AG09319 (cell line): Measurements from ENCODE around the gene PCNT.

Source experiments
- DNase-seq: peaks from one replicate; pipeline ENCODE4 v3.0.0-alpha.2; 2010; ENCODE audit warnings: low read depth; ENCODE audit errors: extremely low read depth
- TF ChIP-seq, protein P1 (sequence below): IDR thresholded peaks from 2 replicates; pipeline ENCODE4 v1.5.1; 2011; ENCODE audit warnings: low read depth, mild to moderate bottlenecking, inconsistent platforms, low read length, moderate library complexity

Gene PCNT

DNA sequence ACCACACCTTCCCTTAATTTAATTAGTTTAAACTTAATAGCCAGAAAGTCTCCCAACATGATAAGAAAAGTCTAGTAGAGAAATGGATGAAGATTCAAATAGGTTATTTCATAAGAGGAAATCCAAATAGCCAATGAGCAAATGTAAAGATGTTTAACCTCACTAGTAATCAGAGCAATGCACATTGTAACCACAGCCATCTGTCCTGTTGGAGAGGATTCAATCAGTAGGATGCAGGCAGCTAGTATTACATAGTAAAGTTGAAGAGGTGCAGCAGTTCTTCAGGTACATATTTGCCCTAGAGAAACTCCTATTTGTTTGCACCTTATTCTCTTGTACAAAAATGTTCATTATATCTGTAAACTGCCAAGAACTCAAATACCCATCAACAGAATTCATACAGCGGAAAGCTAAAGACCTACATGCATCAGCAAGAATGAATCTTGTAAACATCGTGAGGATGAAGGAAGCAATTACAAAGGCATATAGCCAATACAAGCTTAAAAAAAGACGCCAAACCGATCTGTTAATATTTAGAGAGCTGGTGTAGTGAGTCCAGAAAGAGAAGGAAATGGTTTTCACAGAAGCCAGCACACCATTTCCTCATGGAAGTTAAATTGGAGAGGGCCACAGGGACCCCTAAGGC, 162.6 kb downstream of the PCNT start:
- TF ChIP-seq, protein P1, sequence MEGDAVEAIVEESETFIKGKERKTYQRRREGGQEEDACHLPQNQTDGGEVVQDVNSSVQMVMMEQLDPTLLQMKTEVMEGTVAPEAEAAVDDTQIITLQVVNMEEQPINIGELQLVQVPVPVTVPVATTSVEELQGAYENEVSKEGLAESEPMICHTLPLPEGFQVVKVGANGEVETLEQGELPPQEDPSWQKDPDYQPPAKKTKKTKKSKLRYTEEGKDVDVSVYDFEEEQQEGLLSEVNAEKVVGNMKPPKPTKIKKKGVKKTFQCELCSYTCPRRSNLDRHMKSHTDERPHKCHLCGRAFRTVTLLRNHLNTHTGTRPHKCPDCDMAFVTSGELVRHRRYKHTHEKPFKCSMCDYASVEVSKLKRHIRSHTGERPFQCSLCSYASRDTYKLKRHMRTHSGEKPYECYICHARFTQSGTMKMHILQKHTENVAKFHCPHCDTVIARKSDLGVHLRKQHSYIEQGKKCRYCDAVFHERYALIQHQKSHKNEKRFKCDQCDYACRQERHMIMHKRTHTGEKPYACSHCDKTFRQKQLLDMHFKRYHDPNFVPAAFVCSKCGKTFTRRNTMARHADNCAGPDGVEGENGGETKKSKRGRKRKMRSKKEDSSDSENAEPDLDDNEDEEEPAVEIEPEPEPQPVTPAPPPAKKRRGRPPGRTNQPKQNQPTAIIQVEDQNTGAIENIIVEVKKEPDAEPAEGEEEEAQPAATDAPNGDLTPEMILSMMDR, result no peak
- no peak for DNase-seq

DNA sequence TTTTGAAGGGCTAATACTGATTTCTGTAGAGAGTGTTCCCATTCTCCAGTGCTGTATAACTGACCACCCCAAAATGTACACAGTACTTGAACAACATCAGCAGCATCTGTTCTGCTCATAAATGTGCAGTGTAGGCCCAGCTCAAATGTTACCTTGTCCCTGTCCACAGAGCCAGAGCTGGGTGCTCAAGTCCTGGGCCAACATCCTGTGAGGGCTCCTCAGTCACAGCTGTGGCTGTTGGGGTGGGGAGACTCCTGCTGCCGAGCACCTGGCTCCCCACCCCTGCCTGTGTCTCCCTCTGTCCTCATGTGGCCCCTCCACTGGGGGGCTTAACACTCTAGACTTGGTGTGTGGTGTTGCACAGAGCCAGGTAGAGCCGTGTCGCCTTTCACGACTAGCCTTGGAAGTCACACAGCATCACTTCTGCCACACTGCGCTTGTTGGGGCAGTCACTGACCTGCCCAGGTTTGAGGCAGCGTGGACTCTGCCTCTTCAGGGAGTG, 165.3 kb downstream of the PCNT start:
- TF ChIP-seq, protein P1, result no peak
- no peak for DNase-seq

DNA sequence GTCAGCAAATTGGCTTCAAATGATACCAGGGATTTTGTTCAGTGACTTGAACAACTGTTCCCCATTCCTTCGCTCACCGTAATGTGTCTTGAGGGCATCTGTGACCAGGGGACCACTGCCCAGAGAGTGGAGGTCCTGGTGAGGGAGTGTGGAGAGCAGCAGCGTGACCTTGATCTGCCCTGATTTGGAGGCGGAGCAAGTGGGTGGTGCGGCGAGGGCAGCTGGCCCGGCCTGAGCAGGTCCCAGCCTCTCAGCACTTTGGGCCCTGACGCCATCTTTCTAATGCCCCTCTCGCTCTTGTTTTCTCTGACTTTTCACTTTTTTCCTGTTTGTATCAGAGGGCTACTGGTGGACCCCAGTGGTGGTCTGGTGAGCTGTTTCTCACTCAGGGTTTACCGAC, 165.8 kb downstream of the PCNT start:
- TF ChIP-seq, protein P1, result no peak

DNA sequence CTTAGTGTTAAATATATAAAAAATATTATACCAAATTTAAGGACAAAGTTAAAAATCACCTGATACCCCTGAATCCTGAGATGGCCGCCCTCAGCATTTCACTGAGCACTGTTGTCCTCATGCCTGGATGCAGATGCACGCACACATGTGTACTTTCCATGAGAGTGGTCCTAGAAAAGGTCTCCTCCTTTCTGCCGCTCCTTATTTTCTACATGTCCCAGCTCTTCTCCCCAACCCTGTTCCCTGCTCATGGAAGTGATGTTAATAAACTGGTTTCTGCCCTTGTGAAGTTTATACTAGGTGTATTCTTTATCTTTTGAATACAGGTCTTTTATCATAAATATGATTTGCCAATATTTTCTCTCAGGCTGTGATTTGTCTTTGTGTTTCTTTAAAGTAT, 167.6 kb downstream of the PCNT start:
- no peak for DNase-seq
- TF ChIP-seq, protein P1, result no peak

More for the DNA sequence above, 165.8 kb downstream of the PCNT start:
- no peak for DNase-seq

DNA sequence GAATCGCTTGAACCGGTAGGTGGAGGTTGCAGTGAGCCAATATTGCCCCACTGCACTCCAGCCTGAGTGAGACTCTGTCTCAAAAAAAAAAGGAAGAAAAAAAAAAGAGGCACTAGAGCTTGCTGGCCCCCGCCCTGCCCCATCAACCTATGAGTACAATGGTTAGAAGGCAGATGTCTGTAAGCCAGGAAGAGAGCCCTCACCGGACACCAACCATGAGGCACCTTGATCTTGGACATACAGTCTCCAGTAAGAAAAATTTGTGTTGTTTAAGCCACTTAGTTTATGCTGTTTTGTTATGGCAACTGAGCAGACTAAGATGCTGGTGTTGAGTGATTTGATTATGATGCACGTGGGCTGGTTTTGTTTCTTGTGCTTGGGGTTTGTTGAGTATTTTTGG, 168.9 kb downstream of the PCNT start:
- DNase-seq, result no peak

DNA sequence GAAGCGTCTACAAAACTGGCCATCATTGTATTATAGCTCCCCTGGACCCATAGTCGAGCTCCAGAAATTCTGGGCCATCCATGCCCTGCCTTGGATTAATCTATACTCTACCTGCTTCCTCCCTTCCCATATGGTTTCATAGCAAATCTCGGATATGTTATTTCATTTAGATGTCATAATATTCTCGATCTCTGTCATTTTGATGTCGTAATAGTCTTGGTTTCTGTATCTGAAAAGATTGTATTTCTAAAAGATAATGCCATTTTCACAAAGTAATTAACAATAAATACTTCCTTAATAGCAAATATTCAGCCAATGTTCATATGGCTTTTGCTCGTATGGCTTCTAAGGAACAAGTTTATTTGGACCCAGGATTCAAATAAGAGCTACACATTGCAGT, 169.9 kb downstream of the PCNT start:
- TF ChIP-seq, protein P1, result no peak
- no peak for DNase-seq

More for the DNA sequence above, 168.9 kb downstream of the PCNT start:
- TF ChIP-seq, protein P1, result no peak
